Mesenchymal stem cell (in vitro differentiated cells and primary cell): ENCODE measurements around the gene PINLYP.
A peak's percentile ranks its signal among the peaks of the same experiment; 100 is the strongest.

Experiments used
- DNase-seq: peaks from one replicate; pipeline ENCODE4 v3.0.0-alpha.2; 2013
- H2AFZ ChIP-seq: one replicate; pipeline ENCODE4 v1.6.1; 2013; ENCODE audit warnings: low read depth, mild to moderate bottlenecking, control low read depth, inconsistent platforms, low read length, moderate library complexity
- H2AK5ac ChIP-seq: 2 replicates; pipeline ENCODE4 v1.6.1; 2013; ENCODE audit warnings: low read length, moderate library complexity, mild to moderate bottlenecking, inconsistent platforms; ENCODE audit not compliant: severe bottlenecking
- H2BK120ac ChIP-seq: one replicate; pipeline ENCODE4 v1.6.1; 2013; ENCODE audit warnings: low read depth, mild to moderate bottlenecking, inconsistent platforms, low read length, moderate library complexity
- H2BK12ac ChIP-seq, 2 experiments: one replicate each; pipeline ENCODE4 v1.6.1; 2013; ENCODE audit warnings: inconsistent platforms in 2 of 2, low read length in 2 of 2, mild to moderate bottlenecking in 2 of 2, moderate library complexity in 2 of 2, control low read depth in 1 of 2
- H2BK15ac ChIP-seq: one replicate; pipeline ENCODE4 v1.6.1; 2013; ENCODE audit warnings: mild to moderate bottlenecking, low read depth, inconsistent platforms; ENCODE audit not compliant: poor library complexity, severe bottlenecking
- H2BK5ac ChIP-seq: 2 replicates; pipeline ENCODE4 v1.6.1; 2013; ENCODE audit warnings: low read depth, mild to moderate bottlenecking, low read length, control low read depth, inconsistent platforms; ENCODE audit not compliant: poor library complexity, severe bottlenecking
- H3K14ac ChIP-seq, 2 experiments: one replicate each; pipeline ENCODE4 v1.6.1; 2013; ENCODE audit warnings: inconsistent platforms in 2 of 2, low read length in 2 of 2, control low read depth in 1 of 2, mild to moderate bottlenecking in 1 of 2, moderate library complexity in 1 of 2
- H3K18ac ChIP-seq, 2 experiments: one replicate each; pipeline ENCODE4 v1.6.1; 2013; ENCODE audit warnings: inconsistent platforms in 2 of 2, low read length in 2 of 2, control low read depth in 1 of 2, low read depth in 1 of 2, mild to moderate bottlenecking in 1 of 2
- H3K23ac ChIP-seq, 2 experiments: one replicate each; pipeline ENCODE4 v1.6.1; 2013; ENCODE audit warnings: inconsistent platforms in 2 of 2, low read length in 2 of 2, mild to moderate bottlenecking in 2 of 2, moderate library complexity in 2 of 2, control low read depth in 1 of 2
- H3K27ac ChIP-seq: 2 replicates; pipeline ENCODE4 v1.5.1; 2013; ENCODE audit warnings: mild to moderate bottlenecking, moderate library complexity, low read length, control low read depth, inconsistent platforms; ENCODE audit not compliant: poor library complexity, severe bottlenecking
- H3K27me3 ChIP-seq, 2 experiments: 2 replicates each; pipeline versions ENCODE4 v1.6.1 to v1.7.0; 2013; ENCODE audit warnings: low read length in 2 of 2, mild to moderate bottlenecking in 2 of 2, moderate library complexity in 2 of 2, control low read depth in 1 of 2, inconsistent platforms in 1 of 2; ENCODE audit not compliant: control insufficient read depth in 1 of 2, insufficient read depth in 1 of 2
- H3K36me3 ChIP-seq, 2 experiments: 2 replicates each; pipeline versions ENCODE4 v1.6.1 to v1.7.0; 2013; ENCODE audit warnings: low read length in 2 of 2, control low read depth in 1 of 2, inconsistent platforms in 1 of 2, low read depth in 1 of 2, mild to moderate bottlenecking in 1 of 2; ENCODE audit not compliant: insufficient read depth in 2 of 2, control insufficient read depth in 1 of 2
- H3K4ac ChIP-seq, 2 experiments: one replicate each; pipeline ENCODE4 v1.6.1; 2013; ENCODE audit warnings: inconsistent platforms in 2 of 2, low read length in 2 of 2, mild to moderate bottlenecking in 2 of 2, moderate library complexity in 2 of 2, control low read depth in 1 of 2, low read depth in 1 of 2
- H3K4me1 ChIP-seq: 2 replicates; pipeline ENCODE4 v1.6.1; 2013; ENCODE audit warnings: low read depth, low read length, control low read depth; ENCODE audit not compliant: control insufficient read depth, insufficient read depth
- H3K4me2 ChIP-seq: 2 replicates; pipeline ENCODE4 v1.6.1; 2013; ENCODE audit warnings: low read length, mild to moderate bottlenecking, inconsistent platforms; ENCODE audit not compliant: poor library complexity, severe bottlenecking
- H3K4me3 ChIP-seq, 2 experiments: 2 replicates each; pipeline versions ENCODE4 v1.5.1 to v1.7.0; 2013; ENCODE audit warnings: low read length in 2 of 2, mild to moderate bottlenecking in 2 of 2, control low read depth in 1 of 2, low read depth in 1 of 2; ENCODE audit not compliant: insufficient read depth in 1 of 2
- H3K79me1 ChIP-seq: replicated peaks from 2 replicates; pipeline ENCODE4 v1.6.1; 2013; ENCODE audit warnings: mild to moderate bottlenecking, control low read depth, low read length, inconsistent platforms; ENCODE audit not compliant: poor library complexity, severe bottlenecking
- H3K9ac ChIP-seq: 2 replicates; pipeline ENCODE4 v1.7.0; 2013; ENCODE audit warnings: mild to moderate bottlenecking, low read length, moderate library complexity
- H3K9me3 ChIP-seq: 2 replicates; pipeline ENCODE4 v1.7.0; 2013; ENCODE audit warnings: mild to moderate bottlenecking, low read length; ENCODE audit not compliant: control insufficient read depth
- H4K8ac ChIP-seq: one replicate; pipeline ENCODE4 v1.6.1; 2013; ENCODE audit warnings: inconsistent platforms, mild to moderate bottlenecking, low read length, moderate library complexity
- H4K91ac ChIP-seq: one replicate; pipeline ENCODE4 v1.6.1; 2013; ENCODE audit warnings: mild to moderate bottlenecking, low read length, inconsistent platforms
- WGBS: methylation state at CpG from one replicate; pipeline ENCODE4 v1.1.7; 2013; ENCODE audit warnings: mixed read lengths; 5-methylcytosine and 5-hydroxymethylcytosine counted together

PINLYP gene

GRCh38 chr19:43618921-43619261, 43.3 kb downstream of the PINLYP start:
- H3K79me1 ChIP-seq = peaks cover 26% of the 10 kb centered on the region
- peak overlapping the region; percentile 60 for H3K4me2 ChIP-seq
- H2AK5ac ChIP-seq = peak overlapping the region; percentile 89
- H3K27me3 ChIP-seq = no peaks in the 10 kb centered on the region
- 4% methylated on average over 14 of the region's 14 CpGs for WGBS
- peak overlapping the region; percentile 67 for H4K91ac ChIP-seq
- peak overlapping the region; percentile 42 to 85 for H3K4ac ChIP-seq
- no peak overlapping the region for H2BK120ac ChIP-seq
- H3K14ac ChIP-seq = peak overlapping the region in 1 of 2 experiments; percentile 85
- H2BK15ac ChIP-seq = no peak overlapping the region
- DNase-seq = no peak
- peak overlapping the region; percentile 92 for H3K9ac ChIP-seq
- peak overlapping the region; percentile 66 for H2AFZ ChIP-seq
- H3K4me1 ChIP-seq = peaks cover 10% of the 10 kb centered on the region
- no peak overlapping the region for H2BK5ac ChIP-seq
- H2BK12ac ChIP-seq = peak overlapping the region in 1 of 2 experiments; percentile 56
- H3K36me3 ChIP-seq = peaks cover 3 to 19% of the 10 kb centered on the region in 2 experiments
- H3K9me3 ChIP-seq = no peaks in the 10 kb centered on the region
- peak overlapping the region; percentile 75 to 91 for H3K4me3 ChIP-seq
- peak overlapping the region; percentile 91 for H3K27ac ChIP-seq
- no peak overlapping the region for H3K23ac ChIP-seq
- H4K8ac ChIP-seq = peak overlapping the region; percentile 83
- H3K18ac ChIP-seq = peak overlapping the region; percentile 78 to 93

GRCh38 chr19:43619262-43620060, 43.9 kb downstream of the PINLYP start, which contains the start of gene ZNF428:
TSS of gene ZNF428 (minus strand) at chr19:43619629. CDS start at chr19:43614304, 5,325 bp downstream.
- Histone ChIP-seq H2BK12ac (peak within 1 kb of the TSS; percentile 18 to 56), H3K4me2 (peak within 1 kb of the TSS; percentile 60), H3K9ac (peak within 1 kb of the TSS; percentile 92), H2BK15ac (peak within 1 kb of the TSS; percentile 80), H2AFZ (peak within 1 kb of the TSS; percentile 72), H4K91ac (peak within 1 kb of the TSS; percentile 67), H3K14ac (peak within 1 kb of the TSS in 1 of 2 experiments; percentile 97), H2BK5ac (peak within 1 kb of the TSS; percentile 75), H3K9me3 (no peaks in the 10 kb centered on the region), H3K79me1 (peaks cover 21% of the 10 kb centered on the region), H3K18ac (peak within 1 kb of the TSS; percentile 78 to 93), H3K4me1 (peaks cover 10% of the 10 kb centered on the region), H4K8ac (peak within 1 kb of the TSS; percentile 83), H3K27ac (peak within 1 kb of the TSS; percentile 91), H2BK120ac (peak within 1 kb of the TSS; percentile 52), H3K36me3 (peaks cover 0 to 21% of the 10 kb centered on the region in 2 experiments), H2AK5ac (peak within 1 kb of the TSS; percentile 89), H3K4me3 (peak within 1 kb of the TSS; percentile 75 to 91), H3K27me3 (no peaks in the 10 kb centered on the region), H3K23ac (peak within 1 kb of the TSS in 1 of 2 experiments; percentile 90), H3K4ac (peak within 1 kb of the TSS; percentile 42 to 91)
- under 1% methylated on average over 81 of the region's 81 CpGs for WGBS
- peak; percentile 93 for DNase-seq

GRCh38 chr19:43620061-43621001, 44.7 kb downstream of the PINLYP start:
- 64% methylated on average over 22 of the region's 23 CpGs for WGBS
- peak overlapping the region in 1 of 2 experiments; percentile 91 for H3K4ac ChIP-seq

More at GRCh38 chr19:43620061-43621001, 44.7 kb downstream of the PINLYP start:
- no peaks in the 10 kb centered on the region for H3K27me3 ChIP-seq
- peak overlapping the region; percentile 60 for H3K4me2 ChIP-seq
- peaks cover 10% of the 10 kb centered on the region for H3K4me1 ChIP-seq
- H3K14ac ChIP-seq = no peak overlapping the region
- H3K18ac ChIP-seq = peak overlapping the region; percentile 78 to 93
- peak overlapping the region; percentile 83 for H4K8ac ChIP-seq
- no peak overlapping the region for H2BK120ac ChIP-seq
- no peaks in the 10 kb centered on the region for H3K9me3 ChIP-seq
- peak overlapping the region in 1 of 2 experiments; percentile 5 for H3K23ac ChIP-seq
- no peak overlapping the region for H2BK5ac ChIP-seq
- peak overlapping the region in 1 of 2 experiments; percentile 18 for H2BK12ac ChIP-seq
- H3K4me3 ChIP-seq = peak overlapping the region; percentile 75 to 91
- peak overlapping the region; percentile 66 for H4K91ac ChIP-seq
- H2BK15ac ChIP-seq = no peak overlapping the region
- H2AK5ac ChIP-seq = peak overlapping the region; percentile 11
- H3K27ac ChIP-seq = peak overlapping the region; percentile 82
- H3K36me3 ChIP-seq = peaks cover 0 to 27% of the 10 kb centered on the region in 2 experiments
- peak overlapping the region; percentile 72 for H2AFZ ChIP-seq
- H3K79me1 ChIP-seq = peaks cover 20% of the 10 kb centered on the region
- H3K9ac ChIP-seq = peak overlapping the region; percentile 92
- no peak for DNase-seq
